Immature natural killer cell (primary cell): ENCODE measurements around the gene TM9SF3. TPM values are rescaled to one million over a fixed set of nuclear protein-coding genes. Genes with fewer than 3 reads are reported as not detected.
"Not testable (repeated sequence)": the region's sequence is repeated elsewhere in the genome, so short reads cannot be mapped to it uniquely, and the experiment has no call there.

ENCODE experiments used
- DNase-seq, 3 donors: peaks; one replicate each; pipeline ENCODE4 v3.0.0; 2022; ENCODE audit warnings: mixed read lengths in 1 of 3
- H3K27ac Mint-ChIP-seq, 6 donors: one replicate each; pipeline ENCODE4 v1.8.0; 2020; ENCODE audit warnings: mixed read lengths in 6 of 6, mild to moderate bottlenecking in 5 of 6, inconsistent platforms in 4 of 6, moderate library complexity in 3 of 6
- H3K27me3 Mint-ChIP-seq, 3 donors: one replicate each; pipeline ENCODE4 v1.8.0; 2020 to 2021; ENCODE audit warnings: low read depth in 3 of 3, mild to moderate bottlenecking in 3 of 3, mixed read lengths in 3 of 3, moderate library complexity in 3 of 3, inconsistent platforms in 1 of 3
- H3K36me3 Mint-ChIP-seq, 3 donors: one replicate each; pipeline ENCODE4 v1.8.0; 2020; ENCODE audit warnings: mixed read lengths in 3 of 3, inconsistent platforms in 2 of 3, mild to moderate bottlenecking in 2 of 3
- H3K4me1 Mint-ChIP-seq, 2 donors: one replicate each; pipeline ENCODE4 v1.8.0; 2020; ENCODE audit warnings: inconsistent platforms in 2 of 2, mild to moderate bottlenecking in 2 of 2, mixed read lengths in 2 of 2, moderate library complexity in 1 of 2
- H3K4me3 Mint-ChIP-seq, 5 donors: one replicate each; pipeline ENCODE4 v1.8.0; 2020; ENCODE audit warnings: mild to moderate bottlenecking in 5 of 5, mixed read lengths in 5 of 5, inconsistent platforms in 3 of 5, moderate library complexity in 3 of 5
- H3K9me3 Mint-ChIP-seq, 6 donors: one replicate each; pipeline ENCODE4 v1.8.0; 2020; ENCODE audit warnings: mild to moderate bottlenecking in 6 of 6, mixed read lengths in 6 of 6, inconsistent platforms in 4 of 6, moderate library complexity in 3 of 6
- polyA plus RNA-seq, 3 donors: library from polyadenylated mRNA; unstranded; fragments of 300-500 nt; fragmentation: Illumina TruSeq; gene quantifications; one replicate each; pipeline ENCODE4 v1.2.3, GENCODE V29; 2021

TM9SF3 gene
- polyA plus RNA-seq, 3 donors from 2014 or later = 66.9 to 90.9 (median 87.2) TPM

- H3K36me3 Mint-ChIP-seq = peaks cover 0 to 12% (median 0%) of the 10 kb centered on the region in 3 donors
- no peaks in the 10 kb centered on the region for H3K9me3 Mint-ChIP-seq
- no peak overlapping the region for H3K27ac Mint-ChIP-seq
- H3K4me3 Mint-ChIP-seq = no peak overlapping the region
- H3K4me1 Mint-ChIP-seq = peaks cover 73 to 96% of the 10 kb centered on the region in 2 donors
- H3K27me3 Mint-ChIP-seq = peaks cover 0 to 5% (median 0%) of the 10 kb centered on the region in 3 donors
- no peak for DNase-seq
Observed at GRCh38 chr10:96573036-96573435, 13.8 kb downstream of the TM9SF3 start.

GRCh38 chr10:96570983-96571964 lies 15.5 kb downstream of the TM9SF3 start:
- Mint-ChIP-seq H3K4me1 (peaks cover 68 to 94% of the 10 kb centered on the region in 2 donors), H3K4me3 (no peak overlapping the region), H3K27me3 (peaks cover 0 to 5% (median 0%) of the 10 kb centered on the region in 3 donors), H3K9me3 (no peaks in the 10 kb centered on the region), H3K27ac (peak overlapping the region in 2 of 6 donors; percentile 26 to 40), H3K36me3 (peaks cover 0 to 14% (median 0%) of the 10 kb centered on the region in 3 donors)
- no peak for DNase-seq

GRCh38 chr10:96570511-96570910 lies 16.3 kb downstream of the TM9SF3 start:
- peaks cover 67 to 94% of the 10 kb centered on the region in 2 donors for H3K4me1 Mint-ChIP-seq
- H3K27ac Mint-ChIP-seq = peak overlapping the region in 1 of 6 donors; percentile 50
- no peaks in the 10 kb centered on the region for H3K9me3 Mint-ChIP-seq
- H3K27me3 Mint-ChIP-seq = peaks cover 0 to 4% (median 0%) of the 10 kb centered on the region in 3 donors
- no peak for DNase-seq
- H3K36me3 Mint-ChIP-seq = peaks cover 0 to 16% (median 0%) of the 10 kb centered on the region in 3 donors
- no peak overlapping the region for H3K4me3 Mint-ChIP-seq

GRCh38 chr10:96568402-96568801 lies 18.4 kb downstream of the TM9SF3 start:
- no peak for DNase-seq
- H3K9me3 Mint-ChIP-seq = no peaks in the 10 kb centered on the region
- H3K4me1 Mint-ChIP-seq = peaks cover 51 to 78% of the 10 kb centered on the region in 2 donors
- H3K27ac Mint-ChIP-seq = peak overlapping the region; percentile 66 to 77 (median 74)
- H3K27me3 Mint-ChIP-seq = peaks cover 0 to 4% (median 0%) of the 10 kb centered on the region in 3 donors
- peaks cover 0 to 4% (median 0%) of the 10 kb centered on the region in 3 donors for H3K36me3 Mint-ChIP-seq
- H3K4me3 Mint-ChIP-seq = no peak overlapping the region

- Mint-ChIP-seq H3K9me3 (no peaks in the 10 kb centered on the region), H3K27ac (no peak overlapping the region), H3K4me1 (peaks cover 34 to 54% of the 10 kb centered on the region in 2 donors), H3K27me3 (peaks cover 0 to 4% (median 0%) of the 10 kb centered on the region in 3 donors), H3K4me3 (no peak overlapping the region), H3K36me3 (peaks cover 0 to 5% (median 4%) of the 10 kb centered on the region in 3 donors)
- no peak for DNase-seq
Observed at GRCh38 chr10:96565774-96566173, 21.0 kb downstream of the TM9SF3 start.

- DNase-seq = no peak
- Mint-ChIP-seq H3K27me3 (peaks cover 0 to 2% (median 0%) of the 10 kb centered on the region in 3 donors), H3K36me3 (peaks cover 5 to 19% (median 8%) of the 10 kb centered on the region in 3 donors), H3K27ac (peak overlapping the region in 3 of 6 donors; percentile 18 to 46 (median 23)), H3K4me1 (peaks cover 3 to 12% of the 10 kb centered on the region in 2 donors), H3K9me3 (no peaks in the 10 kb centered on the region), H3K4me3 (no peak overlapping the region)
Observed at GRCh38 chr10:96560966-96561887, 25.6 kb downstream of the TM9SF3 start.

GRCh38 chr10:96560489-96560888 lies 26.3 kb downstream of the TM9SF3 start:
- Mint-ChIP-seq H3K4me1 (peaks cover 0 to 5% of the 10 kb centered on the region in 2 donors), H3K9me3 (no peaks in the 10 kb centered on the region), H3K27me3 (peaks cover 0 to 2% (median 0%) of the 10 kb centered on the region in 3 donors)

GRCh38 chr10:96556003-96556402 lies 30.8 kb downstream of the TM9SF3 start:
- no peak for DNase-seq
- Mint-ChIP-seq H3K9me3 (no peaks in the 10 kb centered on the region), H3K4me3 (no peak overlapping the region), H3K27me3 (peaks cover 0 to 2% (median 0%) of the 10 kb centered on the region in 3 donors), H3K4me1 (no peaks in the 10 kb centered on the region), H3K27ac (no peak overlapping the region), H3K36me3 (peaks cover 0 to 21% (median 8%) of the 10 kb centered on the region in 3 donors)

More at GRCh38 chr10:96560489-96560888, 26.3 kb downstream of the TM9SF3 start:
- Mint-ChIP-seq H3K36me3 (peaks cover 5 to 18% (median 8%) of the 10 kb centered on the region in 3 donors), H3K4me3 (no peak overlapping the region), H3K27ac (peak overlapping the region in 4 of 6 donors; percentile 3 to 56 (median 35))
- DNase-seq = no peak

GRCh38 chr10:96555330-96555729 lies 31.5 kb downstream of the TM9SF3 start:
- H3K9me3 Mint-ChIP-seq = no peaks in the 10 kb centered on the region
- DNase-seq = no peak
- no peaks in the 10 kb centered on the region for H3K4me1 Mint-ChIP-seq
- no peak overlapping the region for H3K4me3 Mint-ChIP-seq
- H3K36me3 Mint-ChIP-seq = peaks cover 0 to 17% (median 5%) of the 10 kb centered on the region in 3 donors
- H3K27ac Mint-ChIP-seq = no peak overlapping the region
- H3K27me3 Mint-ChIP-seq = peaks cover 0 to 2% (median 0%) of the 10 kb centered on the region in 3 donors

GRCh38 chr10:96548589-96548988 lies 38.2 kb downstream of the TM9SF3 start:
- H3K27me3 Mint-ChIP-seq = no peaks in the 10 kb centered on the region
- no peak overlapping the region for H3K4me3 Mint-ChIP-seq
- H3K27ac Mint-ChIP-seq = peak overlapping the region in 2 of 6 donors; percentile 63 to 70
- H3K36me3 Mint-ChIP-seq = peaks cover 10 to 29% (median 27%) of the 10 kb centered on the region in 3 donors
- H3K4me1 Mint-ChIP-seq = peaks cover 0 to 21% of the 10 kb centered on the region in 2 donors
- no peak for DNase-seq
- no peaks in the 10 kb centered on the region for H3K9me3 Mint-ChIP-seq

GRCh38 chr10:96545558-96545957 lies 41.3 kb downstream of the TM9SF3 start:
- H3K9me3 Mint-ChIP-seq, H3K4me3 Mint-ChIP-seq, DNase-seq, H3K27ac Mint-ChIP-seq, H3K27me3 Mint-ChIP-seq: not testable (repeated sequence)
- Mint-ChIP-seq H3K4me1 (peaks cover 7 to 31% of the 10 kb centered on the region in 2 donors), H3K36me3 (peaks cover 15 to 37% (median 30%) of the 10 kb centered on the region in 3 donors)

GRCh38 chr10:96541921-96542320 lies 44.9 kb downstream of the TM9SF3 start:
- Mint-ChIP-seq H3K4me3 (no peak overlapping the region), H3K4me1 (peaks cover 7 to 51% of the 10 kb centered on the region in 2 donors), H3K9me3 (no peaks in the 10 kb centered on the region), H3K36me3 (peaks cover 20 to 41% (median 36%) of the 10 kb centered on the region in 3 donors), H3K27me3 (no peaks in the 10 kb centered on the region), H3K27ac (no peak overlapping the region)
- DNase-seq = no peak

- peaks cover 7 to 57% of the 10 kb centered on the region in 2 donors for H3K4me1 Mint-ChIP-seq
- no peaks in the 10 kb centered on the region for H3K9me3 Mint-ChIP-seq
- DNase-seq = no peak
- H3K36me3 Mint-ChIP-seq = peaks cover 20 to 26% (median 24%) of the 10 kb centered on the region in 3 donors
- no peak overlapping the region for H3K27ac Mint-ChIP-seq
- no peaks in the 10 kb centered on the region for H3K27me3 Mint-ChIP-seq
- H3K4me3 Mint-ChIP-seq = no peak overlapping the region
Observed at GRCh38 chr10:96540240-96540639, 46.6 kb downstream of the TM9SF3 start.
